H1 (cell line): Measurements from ENCODE around the gene WEE2. TPM values are rescaled to one million over a fixed set of nuclear protein-coding genes. Genes with fewer than 3 reads are reported as not detected.

Experiments
- CTCF ChIA-PET: fragments of 300-600 bp; sonication (Branson Sonifier 250); formaldehyde crosslinking; loops from one replicate; lab custom pipeline; 2021; ENCODE audit not compliant: partially characterized antibody; lab: Charles Lee
- POLR2A ChIA-PET: fragments of 300-600 bp; sonication (Branson Sonifier 250); formaldehyde crosslinking; loops from one replicate; lab custom pipeline; 2021; ENCODE audit warnings: inconsistent platforms; ENCODE audit not compliant: partially characterized antibody; lab: Charles Lee
- DNase-seq, 2 experiments: peaks; one replicate each; pipeline versions ENCODE4 v3.0.0 to v3.0.0-alpha.2; 2010 to 2022; ENCODE audit warnings: low spot score in 2 of 2, low read depth in 1 of 2, mixed read lengths in 1 of 2
- FAIRE-seq: peaks from 2 replicates; lab custom pipeline; 2011; peaks lifted over from hg19 to GRCh38; lab: Jason Lieb, UNC
- H2AFZ ChIP-seq: 2 replicates; pipeline ENCODE4 v1.8.1; 2012; ENCODE audit warnings: low read length, inconsistent platforms
- H2AK5ac ChIP-seq: 2 replicates; pipeline ENCODE4 v1.6.1; 2013; ENCODE audit warnings: low read depth, low read length
- H2BK120ac ChIP-seq: replicated peaks from 2 replicates; pipeline ENCODE3; 2013; ENCODE audit warnings: low read depth, low read length, inconsistent platforms
- H2BK12ac ChIP-seq: 2 replicates; pipeline ENCODE4 v1.6.1; 2013; ENCODE audit warnings: low read depth, low read length
- H2BK15ac ChIP-seq: 2 replicates; pipeline ENCODE4 v1.6.1; 2013; ENCODE audit warnings: low read length
- H2BK20ac ChIP-seq: 2 replicates; pipeline ENCODE4 v1.6.1; 2013; ENCODE audit warnings: low read length
- H2BK5ac ChIP-seq: 2 replicates; pipeline ENCODE4 v1.6.1; 2013; ENCODE audit warnings: low read depth, low read length
- H3K14ac ChIP-seq: 2 replicates; pipeline ENCODE4 v1.6.1; 2013; ENCODE audit warnings: inconsistent platforms; ENCODE audit not compliant: insufficient read length
- H3K18ac ChIP-seq: 2 replicates; pipeline ENCODE4 v1.6.1; 2013; ENCODE audit warnings: low read length; ENCODE audit errors: extremely low read depth
- H3K23ac ChIP-seq: 2 replicates; pipeline ENCODE4 v1.6.1; 2013; ENCODE audit warnings: inconsistent platforms; ENCODE audit not compliant: insufficient read length
- H3K23me2 ChIP-seq: 2 replicates; pipeline ENCODE4 v1.6.1; 2013; ENCODE audit warnings: low read depth, low read length
- H3K27ac ChIP-seq: 2 replicates; pipeline ENCODE4 v1.6.1; 2011; ENCODE audit warnings: low read depth, low read length, inconsistent platforms
- H3K27me3 ChIP-seq, 4 experiments: replicated peaks in 1 of 4; 1 replicate in 1 of 4; 2 replicates in 3 of 4; pipeline versions ENCODE4 v1.6.1 to v1.8.1; 2011 to 2013; ENCODE audit warnings: low read length in 3 of 4, mild to moderate bottlenecking in 3 of 4, inconsistent platforms in 2 of 4, mixed read lengths in 2 of 4, moderate library complexity in 1 of 4; ENCODE audit not compliant: control insufficient read depth in 3 of 4, insufficient read depth in 3 of 4; ENCODE audit errors: extremely low read depth in 1 of 4
- H3K36me3 ChIP-seq, 4 experiments: 2 replicates each; pipeline versions ENCODE4 v1.6.1 to v1.8.1; 2011 to 2013; ENCODE audit warnings: mild to moderate bottlenecking in 4 of 4, low read length in 3 of 4, moderate library complexity in 2 of 4, control low read depth in 1 of 4, inconsistent platforms in 1 of 4; ENCODE audit not compliant: insufficient read depth in 4 of 4, control insufficient read depth in 2 of 4
- H3K4ac ChIP-seq: replicated peaks from 2 replicates; pipeline ENCODE3; 2013; ENCODE audit warnings: low read length, low read depth, mixed read lengths, inconsistent platforms; ENCODE audit not compliant: insufficient read length
- H3K4me1 ChIP-seq, 4 experiments: replicated peaks in 1 of 4; 1 replicate in 1 of 4; 2 replicates in 3 of 4; pipeline versions ENCODE4 v1.6.1 to v1.8.1; 2011 to 2013; ENCODE audit warnings: low read length in 3 of 4, inconsistent platforms in 2 of 4, mixed read lengths in 1 of 4; ENCODE audit not compliant: insufficient read depth in 4 of 4, control insufficient read depth in 3 of 4
- H3K4me2 ChIP-seq, 2 experiments: 2 replicates each; pipeline versions ENCODE4 v1.6.1 to v1.8.1; 2011 to 2013; ENCODE audit warnings: low read depth in 2 of 2, low read length in 2 of 2, control low read depth in 1 of 2, inconsistent platforms in 1 of 2, mild to moderate bottlenecking in 1 of 2; ENCODE audit not compliant: insufficient read depth in 1 of 2
- H3K4me3 ChIP-seq, 4 experiments: fragments of 200-600, 300-600 bp in 1 of 4; sonication (generic), shearing (Covaris generic), sonication (Bioruptor Twin) in 1 of 4; 2 replicates each; pipeline versions ENCODE4 v1.5.1 to v1.8.1; 2011 to 2016; ENCODE audit warnings: low read length in 4 of 4, low read depth in 3 of 4, control low read depth in 2 of 4, inconsistent platforms in 2 of 4, mild to moderate bottlenecking in 2 of 4, mixed read lengths in 1 of 4, moderate library complexity in 1 of 4; ENCODE audit not compliant: insufficient read depth in 2 of 4; ENCODE audit errors: extremely low read depth in 1 of 4
- H3K56ac ChIP-seq: replicated peaks from 2 replicates; pipeline ENCODE3; 2013; ENCODE audit warnings: low read depth, mild to moderate bottlenecking, mixed read lengths, low read length, inconsistent platforms; ENCODE audit not compliant: insufficient read length
- H3K79me1 ChIP-seq: 2 replicates; pipeline ENCODE4 v1.6.1; 2013; ENCODE audit warnings: low read depth, low read length, control low read depth
- H3K79me2 ChIP-seq, 2 experiments: 2 replicates each; pipeline versions ENCODE4 v1.6.1 to v1.8.1; 2012 to 2013; ENCODE audit warnings: low read length in 2 of 2, mild to moderate bottlenecking in 2 of 2, inconsistent platforms in 1 of 2; ENCODE audit not compliant: insufficient read depth in 2 of 2, control insufficient read depth in 1 of 2
- H3K9ac ChIP-seq, 4 experiments: replicated peaks in 1 of 4; 1 replicate in 1 of 4; 2 replicates in 3 of 4; pipeline versions ENCODE4 v1.6.1 to v1.8.1; 2011 to 2013; ENCODE audit warnings: low read depth in 3 of 4, low read length in 3 of 4, control low read depth in 2 of 4, mild to moderate bottlenecking in 2 of 4, moderate library complexity in 2 of 4, inconsistent platforms in 1 of 4; ENCODE audit errors: extremely low read depth in 1 of 4
- H3K9me3 ChIP-seq, 2 experiments: 2 replicates each; pipeline versions ENCODE4 v1.6.1 to v1.8.1; 2012 to 2013; ENCODE audit warnings: mild to moderate bottlenecking in 2 of 2, moderate library complexity in 2 of 2, control low read depth in 1 of 2, inconsistent platforms in 1 of 2, low read depth in 1 of 2, low read length in 1 of 2, mixed read lengths in 1 of 2; ENCODE audit not compliant: insufficient read depth in 2 of 2
- H4K20me1 ChIP-seq, 2 experiments: replicated peaks in 1 of 2; 2 replicates each; pipeline versions ENCODE3 to v1.8.1; 2011 to 2013; ENCODE audit warnings: inconsistent platforms in 2 of 2, low read length in 2 of 2, mild to moderate bottlenecking in 1 of 2; ENCODE audit not compliant: insufficient read depth in 2 of 2, control insufficient read depth in 1 of 2
- H4K5ac ChIP-seq: 2 replicates; pipeline ENCODE4 v1.6.1; 2013; ENCODE audit warnings: low read length, low read depth, mixed read lengths, inconsistent platforms; ENCODE audit not compliant: insufficient read length
- H4K8ac ChIP-seq: 2 replicates; pipeline ENCODE4 v1.8.0; 2013; ENCODE audit warnings: mild to moderate bottlenecking, moderate library complexity, low read length, inconsistent platforms; ENCODE audit not compliant: insufficient read depth; ENCODE audit errors: extremely low read depth
- H4K91ac ChIP-seq: replicated peaks from 2 replicates; pipeline ENCODE3; 2013; ENCODE audit warnings: low read length, mixed read lengths, inconsistent platforms; ENCODE audit not compliant: insufficient read length
- BRCA1 ChIP-seq: IDR thresholded peaks from 2 replicates; pipeline ENCODE4 v1.6.1; 2012; ENCODE audit warnings: low read depth, low read length, improper control_type of control experiment
- CBX8 ChIP-seq: fragments of 300-800, 300-1000 bp; sonication (generic); IDR thresholded peaks from 2 replicates; pipeline ENCODE4 v1.7.1; 2016; ENCODE audit warnings: low read depth, low read length, borderline replicate concordance
- CREB1 ChIP-seq: IDR thresholded peaks from 2 replicates; pipeline ENCODE4 v1.6.1; 2012; ENCODE audit warnings: inconsistent platforms
- FOSL1 ChIP-seq: IDR thresholded peaks from 2 replicates; pipeline ENCODE4 v1.6.1; 2011; ENCODE audit warnings: mild to moderate bottlenecking, low read depth, low read length, moderate library complexity; ENCODE audit not compliant: insufficient read depth
- MAX ChIP-seq: IDR thresholded peaks from 2 replicates; pipeline ENCODE4 v1.6.1; 2012; ENCODE audit warnings: inconsistent platforms
- NANOG ChIP-seq: IDR thresholded peaks from 2 replicates; pipeline ENCODE4 v1.6.1; 2011; ENCODE audit warnings: low read length, low read depth, mild to moderate bottlenecking, inconsistent platforms; ENCODE audit not compliant: insufficient read depth, poor library complexity, severe bottlenecking
- PHF8 ChIP-seq: fragments of 200-600 bp; sonication (generic); conservative IDR thresholded peaks from 2 replicates; pipeline ENCODE4 v1.7.1; 2012; ENCODE audit warnings: low read depth, mild to moderate bottlenecking, inconsistent platforms, low read length, moderate library complexity
- SIN3A ChIP-seq, 2 experiments: IDR thresholded peaks in 1 of 2; conservative IDR thresholded peaks in 1 of 2; 2 replicates each; pipeline ENCODE4 v1.6.1; 2011 to 2012; ENCODE audit warnings: low read length in 2 of 2, improper control_type of control experiment in 1 of 2, low read depth in 1 of 2, mild to moderate bottlenecking in 1 of 2
- SIRT6 ChIP-seq: IDR thresholded peaks from one replicate; pipeline ENCODE4 v1.7.1; 2012; ENCODE audit warnings: low read length, inconsistent platforms
- SP4 ChIP-seq: IDR thresholded peaks from 2 replicates; pipeline ENCODE4 v1.6.1; 2012; ENCODE audit warnings: low read length, inconsistent platforms
- WGBS, 2 experiments: shearing (Covaris generic) in 1 of 2; methylation state at CpG; one replicate each; pipeline versions ENCODE4 v1.1.6 to v1.1.7; 2013 to 2015; ENCODE audit warnings: low lambda C conversion rate in 2 of 2, mixed read lengths in 2 of 2, inconsistent platforms in 1 of 2, low coverage in 1 of 2, missing lambda C conversion rate in 1 of 2; ENCODE audit not compliant: insufficient replicate concordance in 2 of 2, insufficient coverage in 1 of 2, insufficient read length in 1 of 2; ENCODE audit errors: extremely low coverage in 1 of 2, missing lambda C conversion rate in 1 of 2; 5-methylcytosine and 5-hydroxymethylcytosine counted together
- polyA plus RNA-seq, 7 experiments: library from polyadenylated mRNA; depleted of rRNA in 3 of 7; stranded (reverse) in 5 of 7; unstranded in 2 of 7; fragments of >200 nt in 5 of 7; fragments of 200-250 nt in 2 of 7; gene quantifications; 1 replicate in 5 of 7; 2 replicates in 1 of 7; 4 replicates in 1 of 7; pipeline versions ENCODE4 v1.2.1 to v1.2.3, GENCODE V29; 2011 to 2013; ENCODE audit warnings: missing spikeins in 2 of 7, mixed read lengths in 2 of 7
- total RNA-seq: library from RNA; stranded (reverse); fragmentation: NEBNext Ultra II Directional; extraction: Animal tissue kit (Norgen Biotek cat#: 25700); gene quantifications from 2 replicates; pipeline ENCODE4 v1.2.1, GENCODE V29; 2021
- TF ChIP-seq, protein P1 (sequence below), 3 experiments: IDR thresholded peaks; 1 replicate in 2 of 3; 2 replicates in 1 of 3; pipeline versions ENCODE4 v1.5.1 to v1.6.1; 2011; ENCODE audit warnings: low read length in 3 of 3, mild to moderate bottlenecking in 3 of 3, inconsistent platforms in 2 of 3, low read depth in 1 of 3, moderate library complexity in 1 of 3; ENCODE audit not compliant: insufficient read depth in 1 of 3; ENCODE audit errors: control extremely low read depth in 1 of 3

WEE2 gene
- total and polyA plus RNA-seq, 2 of the 8 experiments (the other 6 are each of a cell fraction or from before 2014, with no cell fraction given), result 0.02 TPM; not detected in 1

DNA sequence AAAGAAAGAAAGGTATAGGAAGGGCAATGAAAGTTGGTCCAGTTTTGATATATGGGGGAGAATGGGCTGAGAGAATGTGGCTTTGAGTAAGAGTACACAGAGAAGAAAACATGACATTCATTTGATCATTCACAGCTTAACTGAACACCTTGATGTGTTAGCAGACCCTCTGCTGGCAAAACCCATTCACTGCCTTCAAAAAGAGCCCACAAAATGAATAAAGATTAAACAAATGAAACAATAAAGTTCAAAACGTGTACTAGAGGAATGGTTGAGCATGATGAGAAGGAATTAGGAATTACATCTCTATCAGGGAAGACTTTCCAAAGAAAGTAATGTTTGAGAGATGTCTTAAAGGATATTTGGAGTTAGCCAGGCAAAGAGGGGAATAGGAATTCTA, 2.1 kb downstream of the WEE2 start:
- H3K4me1 ChIP-seq, result peaks cover 0 to 8% (median 0%) of the 10 kb centered on the region in 4 experiments; a peak in 1 of 7 replicates
- H2BK15ac ChIP-seq, result no peak overlapping the region
- H3K79me2 ChIP-seq, result no peaks in the 10 kb centered on the region
- H3K9me3 ChIP-seq, result no peaks in the 10 kb centered on the region
- POLR2A ChIA-PET, result interaction anchor here (0.9 to 1.0 kb wide), 2 partner anchors 21 to 32 kb away, joined by 3 read pairs; no protein-coding TSS in a partner anchor
- DNase-seq, result no peak
- no peak overlapping the region for H3K56ac ChIP-seq
- H4K8ac ChIP-seq, result no peak overlapping the region
- CTCF ChIA-PET, result interaction anchor here (1.5 to 3.7 kb wide), 4 partner anchors 28 to 59 kb away, joined by 3 to 15 read pairs (median 9); partner anchors contain the start of gene SSBP1
- no peak overlapping the region for H2BK12ac ChIP-seq
- no peak overlapping the region for H3K4me3 ChIP-seq
- no peak overlapping the region for H3K9ac ChIP-seq
- no peak overlapping the region for H2BK120ac ChIP-seq
- no peak overlapping the region for H4K5ac ChIP-seq
- no peaks in the 10 kb centered on the region for H3K27me3 ChIP-seq
- no peak overlapping the region for H3K27ac ChIP-seq
- no peak overlapping the region for H2AFZ ChIP-seq
- 0 out of 2 replicates have a peak overlapping the region, but pooled peaks have one; percentile 35 for H2BK20ac ChIP-seq
- no peak for FAIRE-seq
- H2AK5ac ChIP-seq, result no peak overlapping the region
- H3K79me1 ChIP-seq, result no peaks in the 10 kb centered on the region
- no peaks in the 10 kb centered on the region for H4K20me1 ChIP-seq
- TF ChIP-seq CBX8 (no peak), MAX (no peak), PHF8 (no peak), SP4 (no peak), CREB1 (no peak), NANOG (no peak), SIN3A (conservative IDR thresholded peaks at IDR 0.05 in 1 of 2, IDR thresholded peaks at IDR 0.05 in 1 of 2; ENCODE audit: low read depth in 1 of 2, low read length in 2 of 2) (no peak), BRCA1 (no peak), SIRT6 (no peak), FOSL1 (no peak)
- TF ChIP-seq, protein P1, sequence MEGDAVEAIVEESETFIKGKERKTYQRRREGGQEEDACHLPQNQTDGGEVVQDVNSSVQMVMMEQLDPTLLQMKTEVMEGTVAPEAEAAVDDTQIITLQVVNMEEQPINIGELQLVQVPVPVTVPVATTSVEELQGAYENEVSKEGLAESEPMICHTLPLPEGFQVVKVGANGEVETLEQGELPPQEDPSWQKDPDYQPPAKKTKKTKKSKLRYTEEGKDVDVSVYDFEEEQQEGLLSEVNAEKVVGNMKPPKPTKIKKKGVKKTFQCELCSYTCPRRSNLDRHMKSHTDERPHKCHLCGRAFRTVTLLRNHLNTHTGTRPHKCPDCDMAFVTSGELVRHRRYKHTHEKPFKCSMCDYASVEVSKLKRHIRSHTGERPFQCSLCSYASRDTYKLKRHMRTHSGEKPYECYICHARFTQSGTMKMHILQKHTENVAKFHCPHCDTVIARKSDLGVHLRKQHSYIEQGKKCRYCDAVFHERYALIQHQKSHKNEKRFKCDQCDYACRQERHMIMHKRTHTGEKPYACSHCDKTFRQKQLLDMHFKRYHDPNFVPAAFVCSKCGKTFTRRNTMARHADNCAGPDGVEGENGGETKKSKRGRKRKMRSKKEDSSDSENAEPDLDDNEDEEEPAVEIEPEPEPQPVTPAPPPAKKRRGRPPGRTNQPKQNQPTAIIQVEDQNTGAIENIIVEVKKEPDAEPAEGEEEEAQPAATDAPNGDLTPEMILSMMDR (IDR thresholded peaks at IDR 0.05; ENCODE audit: control extremely low read depth in 1 of 3, insufficient read depth in 1 of 3, low read depth in 1 of 3, low read length in 3 of 3), result no peak
- no peaks in the 10 kb centered on the region; the same call in 1 of the 2 replicates for H3K23me2 ChIP-seq
- no peak overlapping the region for H2BK5ac ChIP-seq
- 56% methylated on average over 1 of the region's 1 CpG; no CpG with 5 or more reads in 1 of the 2 experiments for WGBS, 2 experiments
- H3K18ac ChIP-seq, result no peak overlapping the region
- no peak overlapping the region for H3K23ac ChIP-seq
- H3K4ac ChIP-seq, result no peak overlapping the region
- no peak overlapping the region; a peak in 1 of 4 replicates for H3K4me2 ChIP-seq
- no peak overlapping the region for H4K91ac ChIP-seq
- no peaks in the 10 kb centered on the region for H3K36me3 ChIP-seq
- no peak overlapping the region for H3K14ac ChIP-seq
